Activated B cell treated with CpG ODN at 0.5 μM for 24 hours (primary cell): Measurements from ENCODE around the gene GORASP2. TPM values are rescaled to one million over a fixed set of nuclear protein-coding genes. Genes with fewer than 3 reads are reported as not detected.

Experiments
- ATAC-seq: fragments of 200-7000 bp; cut with Tn5 transposase; one replicate; pipeline ENCODE4 v1.10.0; 2021; ENCODE audit warnings: low read depth, mild to moderate bottlenecking, moderate library complexity
- CTCF ChIA-PET: fragments of 350-600 bp; sonication (Branson Sonifier 250); formaldehyde crosslinking; loops from one replicate; lab custom pipeline; 2021; ENCODE audit warnings: antibody characterized with exemption; lab: Charles Lee
- POLR2A ChIA-PET: fragments of 350-600 bp; sonication (Branson Sonifier 250); formaldehyde crosslinking; loops from one replicate; lab custom pipeline; 2021; ENCODE audit warnings: antibody characterized with exemption; lab: Charles Lee
- DNase-seq: peaks from one replicate; pipeline ENCODE4 v3.0.0; 2022
- H3K27ac Mint-ChIP-seq: one replicate; pipeline ENCODE4 v1.8.0; 2020; ENCODE audit warnings: mixed read lengths
- H3K27me3 Mint-ChIP-seq: one replicate; pipeline ENCODE4 v1.8.0; 2021; ENCODE audit warnings: mixed read lengths
- H3K36me3 Mint-ChIP-seq: one replicate; pipeline ENCODE4 v1.8.0; 2021; ENCODE audit warnings: low read depth, mixed read lengths
- H3K4me1 Mint-ChIP-seq: one replicate; pipeline ENCODE4 v1.8.0; 2021; ENCODE audit warnings: mixed read lengths
- H3K4me3 Mint-ChIP-seq: one replicate; pipeline ENCODE4 v1.8.0; 2020; ENCODE audit warnings: mild to moderate bottlenecking, mixed read lengths
- H3K9me3 Mint-ChIP-seq: one replicate; pipeline ENCODE4 v1.8.0; 2020; ENCODE audit warnings: mixed read lengths
- CTCF ChIP-seq: fragments of 200-600 bp; IDR thresholded peaks from one replicate; pipeline ENCODE4 v1.8.0; 2022; ENCODE audit warnings: antibody characterized with exemption, mild to moderate bottlenecking
- intact Hi-C: fragments of 100-400 bp; cut with micrococcal nuclease; formaldehyde crosslinking; loops from one replicate; pipeline ENCODE4 v1.15.1; 2024
- total RNA-seq: library from RNA; stranded (reverse); gene quantifications from 2 replicates; pipeline ENCODE4 v1.2.3, GENCODE V29; 2022

Gene GORASP2
- total RNA-seq, 1 donor from 2014 or later, result 60.7 TPM

DNA sequence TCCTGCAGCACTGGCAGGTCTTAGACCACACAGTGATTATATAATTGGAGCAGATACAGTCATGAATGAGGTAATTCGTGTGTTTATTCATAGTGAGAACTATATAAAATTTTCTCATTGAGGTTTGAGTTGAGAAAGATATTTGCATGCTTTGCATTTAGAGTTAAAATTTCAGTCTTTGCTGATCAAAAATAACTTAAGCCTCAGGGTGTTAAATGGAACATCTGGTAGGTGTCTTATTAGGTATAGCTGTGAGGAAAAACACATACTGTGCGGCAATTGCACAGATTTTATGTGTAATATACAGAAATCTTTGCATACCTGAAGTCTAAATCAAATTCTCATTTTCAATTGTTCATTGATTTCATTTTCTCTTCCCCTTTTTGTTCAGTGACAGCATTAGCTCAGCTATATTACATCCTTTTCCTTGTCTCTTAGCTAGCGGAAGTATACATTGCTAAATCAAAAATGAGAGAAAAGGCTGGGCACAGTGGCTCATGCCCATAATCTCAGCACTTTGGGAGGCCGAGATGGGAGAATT is 21.2 kb downstream of the GORASP2 start:
- no peaks in the 10 kb centered on the region for H3K27me3 Mint-ChIP-seq
- H3K9me3 Mint-ChIP-seq, result no peaks in the 10 kb centered on the region
- peak overlapping the region; percentile 71 for H3K27ac Mint-ChIP-seq
- peaks cover 20% of the 10 kb centered on the region for H3K4me1 Mint-ChIP-seq
- H3K36me3 Mint-ChIP-seq, result peaks cover 58% of the 10 kb centered on the region
- ATAC-seq, result peak; percentile 79
- CTCF ChIA-PET, result interaction anchor here (0.7 to 2.1 kb wide), 2 partner anchors 21 to 23 kb away, joined by 3 to 7 read pairs; partner anchors contain the start of gene GORASP2
- peak overlapping the region; percentile 25 for H3K4me3 Mint-ChIP-seq
- no peak for TF ChIP-seq CTCF
- no peak for DNase-seq
- POLR2A ChIA-PET, result interaction anchor here (1.7 kb wide), 1 partner anchor 21 kb away, joined by 6 read pairs; the partner anchor contains the start of gene GORASP2
- intact Hi-C loops, result loop anchor here (1.0 kb wide), 1 partner anchor 21 kb away; the partner anchor contains the start of gene GORASP2

DNA sequence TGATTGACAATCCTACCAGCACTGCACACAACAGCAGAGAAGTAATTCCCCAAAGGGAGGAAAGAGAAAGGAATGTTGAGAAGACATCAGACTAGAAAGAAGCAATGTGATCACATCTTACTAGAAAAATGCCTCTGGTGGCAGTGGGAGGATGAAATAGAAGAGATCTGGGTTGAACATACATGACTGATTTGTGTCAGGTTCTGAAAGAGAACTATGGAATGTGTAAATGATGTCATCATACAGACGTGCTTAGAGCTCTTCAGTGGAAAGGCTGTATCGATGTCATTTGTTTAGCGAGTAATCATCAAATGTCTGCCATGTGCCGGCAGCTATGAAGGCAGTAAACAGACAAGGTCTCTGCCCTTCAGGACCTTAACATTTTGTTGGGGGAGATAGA is 24.9 kb downstream of the GORASP2 start:
- H3K36me3 Mint-ChIP-seq, result peaks cover 81% of the 10 kb centered on the region
- no peak for TF ChIP-seq CTCF
- ATAC-seq, result no peak
- H3K27ac Mint-ChIP-seq, result no peak overlapping the region
- ChIA-PET POLR2A (no interaction called here), CTCF (no interaction called here)
- no peak overlapping the region for H3K4me3 Mint-ChIP-seq
- intact Hi-C loops, result no loop called here
- peaks cover 18% of the 10 kb centered on the region for H3K4me1 Mint-ChIP-seq
- no peaks in the 10 kb centered on the region for H3K27me3 Mint-ChIP-seq
- no peaks in the 10 kb centered on the region for H3K9me3 Mint-ChIP-seq
- DNase-seq, result no peak

GRCh38 chr2:170963386-170963785 is 34.3 kb downstream of the GORASP2 start:
- Mint-ChIP-seq H3K27ac (no peak overlapping the region), H3K9me3 (no peaks in the 10 kb centered on the region), H3K36me3 (peaks cover 77% of the 10 kb centered on the region), H3K27me3 (no peaks in the 10 kb centered on the region), H3K4me3 (no peak overlapping the region), H3K4me1 (no peaks in the 10 kb centered on the region)
- intact Hi-C loops, result no loop called here
- ChIA-PET POLR2A (interaction anchor here (1.0 to 1.3 kb wide), 2 partner anchors 10 to 35 kb away, joined by 3 to 5 read pairs; partner anchors contain the start of gene GORASP2), CTCF (interaction anchor here (1.1 kb wide), 1 partner anchor 10 kb away, joined by 3 read pairs; no protein-coding TSS in a partner anchor)
- no peak for DNase-seq
- TF ChIP-seq CTCF, result no peak
- no peak for ATAC-seq

DNA sequence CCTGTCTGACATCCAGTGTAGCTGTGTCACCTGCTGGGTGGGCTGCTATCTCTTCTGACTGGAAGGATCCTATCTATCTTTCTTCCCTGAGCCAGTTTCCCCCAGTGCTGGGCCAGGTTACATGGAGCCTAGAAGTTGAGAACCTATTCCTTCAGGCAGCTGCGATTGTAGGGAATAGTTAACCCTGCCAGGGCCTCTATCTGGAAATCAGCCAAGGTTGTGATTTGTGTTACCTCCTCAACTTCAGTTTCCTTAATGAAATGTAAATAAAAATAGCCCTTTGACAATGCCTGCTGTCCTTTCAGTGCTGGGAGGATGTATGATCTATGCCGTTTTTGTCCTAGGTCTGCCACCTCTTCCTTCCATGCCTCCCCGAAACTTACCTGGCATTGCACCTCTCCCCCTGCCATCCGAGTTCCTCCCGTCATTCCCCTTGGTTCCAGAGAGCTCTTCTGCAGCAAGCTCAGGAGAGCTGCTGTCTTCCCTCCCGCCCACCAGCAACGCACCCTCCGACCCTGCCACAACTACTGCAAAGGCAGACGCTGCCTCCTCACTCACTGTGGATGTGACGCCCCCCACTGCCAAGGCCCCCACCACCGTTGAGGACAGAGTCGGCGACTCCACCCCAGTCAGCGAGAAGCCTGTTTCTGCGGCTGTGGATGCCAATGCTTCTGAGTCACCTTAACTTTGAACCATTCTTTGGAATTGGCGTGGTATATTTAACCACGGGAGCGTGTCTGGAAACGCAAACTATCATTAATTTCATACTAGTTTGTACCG is 36.6 kb downstream of the GORASP2 start:
- DNase-seq, result no peak
- no peak for TF ChIP-seq CTCF
- Mint-ChIP-seq H3K4me1 (no peaks in the 10 kb centered on the region), H3K9me3 (no peaks in the 10 kb centered on the region), H3K27ac (no peak overlapping the region), H3K4me3 (no peak overlapping the region), H3K27me3 (no peaks in the 10 kb centered on the region), H3K36me3 (peaks cover 68% of the 10 kb centered on the region)
- ChIA-PET POLR2A (no interaction called here), CTCF (no interaction called here)
- ATAC-seq, result no peak
- intact Hi-C loops, result no loop called here
